GM19025 (cell line): Measurements from ENCODE around the gene CARS2.
"Not testable (repeated sequence)": the region's sequence is repeated elsewhere in the genome, so short reads cannot be mapped to it uniquely, and the experiment has no call there.

ENCODE experiments used
- ATAC-seq: cut with Tn5 transposase; IDR thresholded peaks from one replicate; pipeline ENCODE4 v1.9.1; 2021; ENCODE audit warnings: mild to moderate bottlenecking, low read depth, moderate library complexity; ENCODE audit not compliant: unreplicated experiment

CARS2 gene

GRCh38 chr13:110705826-110706569 is at the start of gene CARS2:
Gene CARS2, minus strand, starts transcription at chr13:110706116. Its CDS starts 23 bp downstream, at chr13:110706093.
- peak; percentile 96 for ATAC-seq

GRCh38 chr13:110748271-110748670 is 42.4 kb upstream of the CARS2 start:
- ATAC-seq = no peak

GRCh38 chr13:110746438-110746837 is 40.5 kb upstream of the CARS2 start:
- ATAC-seq = no peak

GRCh38 chr13:110743687-110744086 is 37.8 kb upstream of the CARS2 start:
- ATAC-seq = no peak

GRCh38 chr13:110737555-110737954 is 31.6 kb upstream of the CARS2 start:
- no peak for ATAC-seq

- ATAC-seq = no peak
Measured at GRCh38 chr13:110734561-110734960, 28.6 kb upstream of the CARS2 start.

GRCh38 chr13:110731072-110731471 is 25.2 kb upstream of the CARS2 start:
- no peak for ATAC-seq

- ATAC-seq = peak; percentile 49
Measured at GRCh38 chr13:110726726-110727125, 20.8 kb upstream of the CARS2 start.

- ATAC-seq = not testable (repeated sequence)
Measured at GRCh38 chr13:110726153-110726552, 20.2 kb upstream of the CARS2 start.

GRCh38 chr13:110723598-110723997 is 17.7 kb upstream of the CARS2 start:
- ATAC-seq = no peak

- ATAC-seq = no peak
Measured at GRCh38 chr13:110722971-110723370, 17.1 kb upstream of the CARS2 start.

GRCh38 chr13:110719036-110719710 is 13.3 kb upstream of the CARS2 start:
- no peak for ATAC-seq

- ATAC-seq = no peak
Measured at GRCh38 chr13:110716247-110716515, 10.3 kb upstream of the CARS2 start.

GRCh38 chr13:110715395-110716246 is 9.7 kb upstream of the CARS2 start:
- ATAC-seq = peak; percentile 51

GRCh38 chr13:110714797-110715394 is 9.0 kb upstream of the CARS2 start:
- no peak for ATAC-seq

GRCh38 chr13:110713981-110714796 is 8.3 kb upstream of the CARS2 start:
- no peak for ATAC-seq

GRCh38 chr13:110713642-110713952 is 7.7 kb upstream of the CARS2 start, which contains the start of gene ING1:
Gene ING1, plus strand, starts transcription at chr13:110713700. Its CDS starts 450 bp downstream, at chr13:110714150.
- no peak for ATAC-seq

- peak; percentile 39 for ATAC-seq
Measured at GRCh38 chr13:110712849-110713641, 7.1 kb upstream of the CARS2 start.

- ATAC-seq = peak; percentile 25
Measured at GRCh38 chr13:110712081-110712848, 6.3 kb upstream of the CARS2 start.
